Measurements from ENCODE around the gene DHCR7. TPM values are rescaled to one million over a fixed set of nuclear protein-coding genes. Genes with fewer than 3 reads are reported as not detected.

Gene DHCR7
- total RNA-seq, 3 donors from 2014 or later: 26.5 to 68.6 (median 62.3) TPM

- intact Hi-C loops (cut with DNase I, micrococcal nuclease): no loop called here
- DNase-seq (no peak), ATAC-seq (no peak)
- no peaks in the 10 kb centered on the region for H3K4me1 ChIP-seq (ENCODE audit: low read depth)
- TF ChIP-seq, protein P1, sequence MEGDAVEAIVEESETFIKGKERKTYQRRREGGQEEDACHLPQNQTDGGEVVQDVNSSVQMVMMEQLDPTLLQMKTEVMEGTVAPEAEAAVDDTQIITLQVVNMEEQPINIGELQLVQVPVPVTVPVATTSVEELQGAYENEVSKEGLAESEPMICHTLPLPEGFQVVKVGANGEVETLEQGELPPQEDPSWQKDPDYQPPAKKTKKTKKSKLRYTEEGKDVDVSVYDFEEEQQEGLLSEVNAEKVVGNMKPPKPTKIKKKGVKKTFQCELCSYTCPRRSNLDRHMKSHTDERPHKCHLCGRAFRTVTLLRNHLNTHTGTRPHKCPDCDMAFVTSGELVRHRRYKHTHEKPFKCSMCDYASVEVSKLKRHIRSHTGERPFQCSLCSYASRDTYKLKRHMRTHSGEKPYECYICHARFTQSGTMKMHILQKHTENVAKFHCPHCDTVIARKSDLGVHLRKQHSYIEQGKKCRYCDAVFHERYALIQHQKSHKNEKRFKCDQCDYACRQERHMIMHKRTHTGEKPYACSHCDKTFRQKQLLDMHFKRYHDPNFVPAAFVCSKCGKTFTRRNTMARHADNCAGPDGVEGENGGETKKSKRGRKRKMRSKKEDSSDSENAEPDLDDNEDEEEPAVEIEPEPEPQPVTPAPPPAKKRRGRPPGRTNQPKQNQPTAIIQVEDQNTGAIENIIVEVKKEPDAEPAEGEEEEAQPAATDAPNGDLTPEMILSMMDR (IDR thresholded peaks at IDR 0.05): no peak
- H3K4me3 ChIP-seq: no peak overlapping the region
- no peaks in the 10 kb centered on the region for H3K9me3 ChIP-seq
- peaks cover 11% of the 10 kb centered on the region for H3K36me3 ChIP-seq (ENCODE audit: low read depth)
These were observed 42.7 kb upstream of the DHCR7 start for GRCh38 chr11:71490731-71491390.

DNA sequence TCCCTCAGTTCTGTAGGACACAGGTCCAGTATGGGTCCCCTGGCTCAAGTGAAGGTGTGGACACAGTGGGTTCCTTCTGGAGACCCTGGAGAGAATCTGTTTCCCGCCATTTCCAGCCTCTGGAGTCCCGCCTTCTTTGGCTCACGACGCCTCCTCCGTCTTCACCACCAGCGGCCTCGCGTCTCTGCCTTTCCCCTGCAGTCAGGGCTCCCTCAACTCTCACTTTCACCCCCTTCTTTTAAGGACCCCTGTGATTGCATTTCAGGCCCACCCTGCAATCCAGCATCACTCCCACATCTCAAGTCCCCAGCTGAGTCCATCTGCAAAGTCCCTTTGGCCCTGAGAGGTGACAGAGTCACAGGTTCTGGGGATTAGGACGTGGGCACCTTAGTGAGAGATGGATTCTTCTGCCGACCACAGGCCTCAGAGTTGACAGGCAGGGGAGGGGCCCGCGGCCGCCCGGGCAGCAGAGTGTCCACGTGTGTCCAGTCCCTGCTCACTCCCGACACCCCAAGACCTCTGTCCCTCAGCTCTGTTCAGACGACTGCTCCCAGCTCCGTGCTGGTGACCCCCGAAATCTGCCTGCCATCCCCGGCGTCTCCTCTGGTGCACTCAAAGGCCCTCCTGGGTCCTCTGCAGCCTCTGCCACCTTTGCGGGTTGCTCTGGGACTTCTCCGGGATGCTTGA lies 42.0 kb upstream of the DHCR7 start:
- intact Hi-C loops (cut with DNase I, micrococcal nuclease): no loop called here
- no peak for ATAC-seq
- Histone ChIP-seq H3K4me3 (no peak overlapping the region), H3K4me1 (ENCODE audit: low read depth) (no peaks in the 10 kb centered on the region), H3K36me3 (ENCODE audit: low read depth) (peaks cover 11% of the 10 kb centered on the region), H3K9me3 (no peaks in the 10 kb centered on the region)
- TF ChIP-seq, protein P1 (IDR thresholded peaks at IDR 0.05): no peak
- no peak for DNase-seq

DNA sequence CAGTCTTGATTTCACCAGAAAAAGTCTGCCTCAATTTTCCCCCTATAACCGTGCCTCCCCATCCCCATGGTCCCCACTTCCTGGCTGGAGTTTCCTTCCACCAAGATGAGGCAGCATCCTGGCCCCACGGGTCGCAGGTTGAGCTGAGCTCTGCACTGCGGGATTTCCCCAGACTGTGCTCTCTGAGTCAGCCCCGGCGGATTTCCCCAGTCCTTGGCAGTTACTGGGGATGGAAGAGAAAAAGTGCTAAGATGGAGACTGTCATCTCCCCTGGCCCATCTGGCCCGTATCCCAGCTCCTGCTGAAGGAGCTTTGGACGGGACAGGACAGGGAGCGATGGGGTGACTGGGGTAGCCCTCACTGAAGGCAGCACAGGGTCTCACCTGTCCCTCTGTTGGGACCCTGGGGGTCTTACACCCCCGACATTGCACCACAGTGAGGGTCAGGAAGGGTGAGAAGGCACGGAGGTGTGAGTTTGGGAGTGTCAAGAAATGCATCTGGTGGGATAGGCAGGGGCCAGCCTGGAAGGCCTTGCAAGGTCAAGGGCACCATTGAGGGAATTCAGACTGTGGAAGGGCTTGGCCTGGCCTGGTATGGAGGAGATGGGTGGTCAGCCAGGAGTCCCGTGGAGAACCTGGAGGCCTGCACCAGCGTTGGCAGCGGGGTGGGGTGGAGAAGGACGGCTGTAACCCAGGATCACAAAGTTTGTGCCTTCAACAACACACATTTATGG lies 41.3 kb upstream of the DHCR7 start:
- intact Hi-C loops (cut with DNase I, micrococcal nuclease): no loop called here
- TF ChIP-seq, protein P1 (IDR thresholded peaks at IDR 0.05): no peak
- Histone ChIP-seq H3K4me3 (no peak overlapping the region), H3K36me3 (ENCODE audit: low read depth) (peaks cover 11% of the 10 kb centered on the region), H3K4me1 (ENCODE audit: low read depth) (no peaks in the 10 kb centered on the region), H3K9me3 (no peaks in the 10 kb centered on the region)
- ATAC-seq (no peak), DNase-seq (no peak)

DNA sequence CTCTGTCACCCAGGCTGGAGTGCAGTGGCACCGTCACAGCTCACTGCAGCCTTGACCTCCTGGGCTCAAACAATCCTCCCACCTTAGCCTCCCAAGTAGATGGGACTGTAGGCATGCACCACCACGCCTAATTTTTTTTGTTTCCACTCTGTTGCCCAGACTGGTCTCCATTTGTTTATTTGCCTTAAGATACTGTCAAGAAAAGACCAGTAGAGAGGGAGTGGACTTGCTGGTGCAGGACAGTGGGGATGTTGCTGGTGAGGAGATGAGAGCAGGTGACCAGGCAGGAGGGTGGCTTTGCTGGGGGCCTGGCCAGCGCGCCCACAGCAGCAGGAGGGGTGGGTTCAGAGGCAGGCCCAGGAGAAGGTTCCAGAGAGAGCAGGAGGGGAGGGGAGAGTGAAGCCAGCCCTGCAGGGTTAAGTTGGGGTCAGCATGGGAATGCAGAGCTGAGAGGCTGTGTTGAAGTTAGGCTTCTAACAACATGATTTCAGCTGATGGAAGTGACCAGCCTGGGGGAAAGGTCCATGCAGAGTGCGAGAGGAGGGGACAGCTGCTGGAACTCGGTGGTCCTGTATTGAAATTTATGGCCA lies 40.6 kb upstream of the DHCR7 start:
- ATAC-seq (no peak), DNase-seq (no peak)
- Histone ChIP-seq H3K36me3 (ENCODE audit: low read depth) (peaks cover 15% of the 10 kb centered on the region), H3K9me3 (no peaks in the 10 kb centered on the region), H3K4me3 (no peak overlapping the region), H3K4me1 (ENCODE audit: low read depth) (no peaks in the 10 kb centered on the region)
- TF ChIP-seq, protein P1 (IDR thresholded peaks at IDR 0.05): no peak
- intact Hi-C loops (cut with DNase I, micrococcal nuclease): no loop called here

DNA sequence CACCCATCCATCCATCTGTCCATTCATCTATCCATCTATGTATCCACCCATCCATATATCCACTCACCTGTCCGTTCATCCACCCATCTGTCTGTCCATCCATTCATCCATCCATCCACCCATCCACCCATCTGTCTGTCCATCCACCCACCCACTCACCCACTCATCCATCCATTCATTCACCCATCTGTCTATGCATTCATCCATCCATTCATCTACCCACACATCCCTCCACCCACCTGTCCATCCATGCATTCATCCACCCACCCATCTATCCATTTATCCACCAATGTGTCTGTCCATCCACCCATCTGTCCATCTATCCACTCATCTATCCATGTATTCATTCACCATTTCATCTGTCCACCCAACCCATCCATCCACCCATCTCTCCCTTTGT lies 38.1 kb upstream of the DHCR7 start:
- Histone ChIP-seq H3K9me3 (no peaks in the 10 kb centered on the region), H3K36me3 (ENCODE audit: low read depth) (peaks cover 17% of the 10 kb centered on the region), H3K4me3 (no peak overlapping the region), H3K4me1 (ENCODE audit: low read depth) (no peaks in the 10 kb centered on the region)
- no peak for DNase-seq
- TF ChIP-seq, protein P1 (IDR thresholded peaks at IDR 0.05): no peak
- intact Hi-C loops (cut with DNase I, micrococcal nuclease): no loop called here
- no peak for ATAC-seq

All from mucosa of descending colon (tissue), 3 donors.